ENCODE results near the gene MCRS1.
"Not testable (repeated sequence)": the region's sequence is repeated elsewhere in the genome, so short reads cannot be mapped to it uniquely, and the experiment has no call there.

The MCRS1 gene

DNA sequence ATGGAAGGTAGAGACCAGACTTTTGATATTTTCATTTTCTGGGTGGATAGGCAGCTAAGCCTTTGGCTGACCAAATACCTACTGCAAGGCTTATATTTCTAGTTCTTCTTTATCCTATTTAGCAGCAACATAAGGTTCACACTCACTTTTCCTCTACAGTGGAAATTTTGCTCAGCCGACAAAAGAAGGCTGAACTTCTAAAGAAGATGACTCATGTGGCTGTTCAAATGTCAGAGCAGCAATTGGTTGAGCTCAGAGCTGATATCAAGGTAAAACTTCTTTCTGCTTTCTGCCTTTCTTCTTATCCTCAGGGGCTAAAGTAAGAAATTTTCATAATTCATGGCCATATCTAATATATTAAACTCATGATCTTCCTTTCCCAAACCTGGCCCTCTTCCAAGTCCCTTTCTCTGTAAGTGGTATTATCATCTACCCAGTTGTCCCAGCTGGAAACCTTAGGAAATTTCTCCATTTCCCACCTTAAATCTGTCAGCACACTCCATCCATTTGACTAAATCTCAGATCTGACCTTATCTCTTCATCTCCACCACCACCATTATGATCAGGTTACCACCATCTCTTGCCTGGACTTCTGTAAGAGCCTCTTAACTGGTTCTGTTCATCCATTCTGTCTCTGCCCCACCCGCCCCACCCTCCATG lies 48.9 kb downstream of the MCRS1 start:
- no peak for DNase-seq (ENCODE audit: low spot score)

- DNase-seq (ENCODE audit: low spot score), result no peak
Measured at GRCh38 chr12:49515266-49515665, 52.7 kb downstream of the MCRS1 start.

DNA sequence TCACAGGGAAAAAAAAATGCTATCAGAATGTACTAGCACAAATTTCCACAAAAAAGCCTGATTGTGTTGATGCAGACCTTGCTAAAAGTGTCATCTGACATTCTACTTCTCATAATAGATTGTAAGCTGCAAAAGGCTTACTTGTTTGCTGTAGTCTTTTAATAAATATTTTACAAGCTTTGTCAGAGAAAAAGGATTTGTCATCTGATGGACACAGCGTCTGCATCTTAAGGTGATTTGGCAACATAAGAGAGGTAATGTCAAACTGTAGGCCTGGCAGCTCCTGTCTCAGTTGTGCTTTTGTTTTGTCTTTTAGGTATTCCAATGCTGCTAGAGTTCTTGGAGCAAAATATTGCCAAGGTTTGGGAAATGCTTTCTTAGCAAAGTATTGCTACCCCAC lies 55.4 kb downstream of the MCRS1 start:
- no peak for DNase-seq (ENCODE audit: low spot score)

GRCh38 chr12:49511410-49511809 lies 56.5 kb downstream of the MCRS1 start:
- no peak for DNase-seq (ENCODE audit: low spot score)

DNA sequence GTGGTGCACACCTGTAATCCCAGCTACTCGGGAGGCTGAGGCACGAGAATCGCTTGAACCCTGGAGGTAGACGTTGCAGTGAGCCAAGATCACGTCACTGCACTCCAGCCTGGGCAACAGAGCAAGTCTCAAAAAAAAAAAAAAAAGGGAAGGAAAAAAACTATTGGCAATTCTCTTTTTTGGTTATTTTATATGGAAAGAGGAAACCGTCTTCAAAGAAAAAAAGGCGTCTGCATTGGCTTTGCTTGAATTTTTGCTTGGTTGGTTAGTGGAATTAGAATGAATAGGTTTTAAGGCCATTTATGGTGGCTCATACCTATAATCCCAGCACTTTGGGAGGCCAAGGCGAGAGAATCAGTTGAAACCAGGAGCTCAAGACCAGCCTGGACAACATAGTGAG lies 58.3 kb downstream of the MCRS1 start:
- DNase-seq (ENCODE audit: low spot score), result not testable (repeated sequence)

All from CD4-positive, alpha-beta T cell treated with Interleukin-15 for 4 hours (primary cell).